Stimulated activated CD4-positive, alpha-beta T cell treated with anti-CD3 and anti-CD28 coated beads, Interleukin-2, amount 100 ng/mL, for 4 hours (primary cell): ENCODE data around the gene MIEN1.
"Not testable (repeated sequence)": the region's sequence is repeated elsewhere in the genome, so short reads cannot be mapped to it uniquely, and the experiment has no call there.

Source experiments
- DNase-seq: peaks from one replicate; pipeline ENCODE4 v3.0.0-alpha.2; 2020; ENCODE audit warnings: low read depth

The MIEN1 gene

GRCh38 chr17:39739885-39740356, 9.6 kb upstream of the MIEN1 start:
- DNase-seq = no peak

GRCh38 chr17:39738983-39739884, 8.9 kb upstream of the MIEN1 start:
- no peak for DNase-seq

GRCh38 chr17:39738568-39738901, 8.2 kb upstream of the MIEN1 start:
- DNase-seq = peak; percentile 38

DNA sequence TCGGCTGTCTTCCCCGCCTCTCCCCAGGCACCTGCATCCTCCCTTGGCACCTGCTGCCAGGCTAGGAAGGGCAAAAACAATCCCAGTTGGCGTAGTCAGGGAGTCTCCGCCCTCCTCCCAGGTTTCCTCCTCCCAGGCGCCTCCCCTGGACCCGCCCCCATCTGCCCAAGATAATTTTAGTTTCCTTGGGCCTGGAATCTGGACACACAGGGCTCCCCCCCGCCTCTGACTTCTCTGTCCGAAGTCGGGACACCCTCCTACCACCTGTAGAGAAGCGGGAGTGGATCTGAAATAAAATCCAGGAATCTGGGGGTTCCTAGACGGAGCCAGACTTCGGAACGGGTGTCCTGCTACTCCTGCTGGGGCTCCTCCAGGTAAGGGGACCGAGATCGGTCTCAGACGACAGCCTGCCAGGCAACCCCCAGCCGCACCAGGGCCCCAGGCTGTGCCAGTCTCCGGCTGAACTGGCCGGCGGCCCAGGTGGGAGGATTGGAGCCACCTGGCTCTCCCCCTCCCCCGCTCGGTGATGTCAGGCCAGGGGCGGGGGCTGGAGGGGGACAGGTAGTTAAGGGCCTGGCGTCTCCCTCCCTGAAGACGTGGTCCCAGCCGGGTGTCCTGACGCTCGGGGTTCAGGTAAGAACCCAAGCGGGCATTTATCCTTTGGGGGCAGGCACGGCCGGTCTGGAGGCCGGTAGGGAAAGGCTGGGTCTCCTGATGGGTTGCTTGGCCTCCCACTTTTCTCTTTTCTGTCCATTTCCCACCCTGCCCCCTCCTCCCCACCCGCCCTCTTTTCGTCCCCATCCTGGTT, 7.6 kb upstream of the MIEN1 start, which contains the start of gene GRB7:
GRB7 (plus strand) TSS at position 179 of the 808 bp plus-strand sequence. CDS start 4,364 bp downstream, outside the sequence.
- DNase-seq = no peak

GRCh38 chr17:39737206-39737759, 7.0 kb upstream of the MIEN1 start:
- DNase-seq = no peak

- DNase-seq = no peak
These were observed 6.2 kb upstream of the MIEN1 start for GRCh38 chr17:39736319-39737165.

DNA sequence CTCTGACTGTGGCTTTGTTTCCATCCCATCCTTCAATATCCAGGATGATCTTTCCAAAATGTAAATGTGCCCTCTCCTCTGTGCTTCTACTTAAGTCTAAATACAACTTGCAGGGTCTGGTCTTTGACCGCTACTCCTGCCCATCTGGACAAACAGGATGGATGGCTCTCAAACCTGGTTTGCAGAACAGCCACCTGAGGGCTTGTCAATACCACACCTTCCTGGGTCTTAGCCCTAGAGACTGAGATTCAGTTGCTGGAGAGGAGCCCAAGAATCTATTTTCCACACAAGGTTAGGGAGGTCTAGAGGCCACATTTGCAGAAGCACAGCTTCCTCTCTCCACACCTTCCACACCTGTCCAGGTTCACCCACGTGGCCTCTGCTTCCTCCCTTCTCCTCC, 5.5 kb upstream of the MIEN1 start:
- DNase-seq = no peak

GRCh38 chr17:39732586-39732985, 2.3 kb upstream of the MIEN1 start:
- DNase-seq = no peak

DNA sequence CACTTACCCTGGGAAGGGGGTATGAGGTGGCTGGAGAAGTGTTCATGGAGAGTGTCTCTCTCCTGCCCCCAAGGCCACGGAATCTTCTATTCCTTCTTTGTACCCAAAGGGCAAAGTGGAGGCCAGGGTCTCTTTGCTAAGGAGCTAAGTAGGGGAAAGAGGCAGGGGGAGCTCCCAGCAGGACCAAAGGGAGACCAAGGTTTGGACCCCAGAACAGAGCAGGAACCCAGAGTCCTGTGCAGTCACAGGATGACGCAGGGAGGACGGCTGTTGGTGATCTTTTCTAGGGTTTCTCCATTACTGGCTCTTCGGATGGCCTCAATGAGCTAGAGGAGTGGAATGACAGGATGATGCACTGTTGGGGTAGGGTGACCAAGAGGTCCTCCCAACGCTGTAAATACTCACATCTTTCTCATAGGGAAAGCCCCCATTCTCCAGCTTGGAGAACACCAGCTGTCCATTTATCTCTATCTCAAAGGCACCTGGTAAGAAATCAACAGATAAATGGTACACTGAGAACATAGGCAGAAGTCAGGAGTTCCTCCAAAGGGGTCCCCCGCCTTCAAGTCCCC, 966 bp downstream of the MIEN1 start:
- DNase-seq = no peak

- no peak for DNase-seq
These were observed 2.8 kb downstream of the MIEN1 start for GRCh38 chr17:39727556-39727955.

GRCh38 chr17:39726617-39727016, 3.7 kb downstream of the MIEN1 start:
- DNase-seq = no peak

DNA sequence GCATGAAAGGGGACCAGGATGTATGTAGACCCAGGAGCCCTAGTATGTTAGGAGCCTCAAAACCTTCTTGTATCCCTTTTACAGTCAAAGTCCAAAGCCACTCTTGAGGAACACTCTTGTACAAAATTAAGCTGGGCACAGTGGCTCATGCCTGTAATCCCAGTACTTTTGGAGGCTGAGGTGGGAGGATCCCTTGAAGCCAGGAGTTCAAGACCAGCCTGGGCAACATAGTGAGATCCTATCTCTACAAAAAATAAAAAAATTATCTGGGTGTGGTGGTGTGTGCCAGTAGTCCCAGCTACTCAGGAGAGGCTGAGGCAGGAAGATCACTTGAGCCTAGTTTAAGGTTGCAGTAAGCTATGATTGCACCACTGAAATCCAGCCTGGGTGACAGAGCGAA, 4.4 kb downstream of the MIEN1 start:
- DNase-seq = not testable (repeated sequence)

DNA sequence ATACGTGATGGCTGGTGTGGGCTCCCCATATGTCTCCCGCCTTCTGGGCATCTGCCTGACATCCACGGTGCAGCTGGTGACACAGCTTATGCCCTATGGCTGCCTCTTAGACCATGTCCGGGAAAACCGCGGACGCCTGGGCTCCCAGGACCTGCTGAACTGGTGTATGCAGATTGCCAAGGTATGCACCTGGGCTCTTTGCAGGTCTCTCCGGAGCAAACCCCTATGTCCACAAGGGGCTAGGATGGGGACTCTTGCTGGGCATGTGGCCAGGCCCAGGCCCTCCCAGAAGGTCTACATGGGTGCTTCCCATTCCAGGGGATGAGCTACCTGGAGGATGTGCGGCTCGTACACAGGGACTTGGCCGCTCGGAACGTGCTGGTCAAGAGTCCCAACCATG, 5.6 kb downstream of the MIEN1 start:
- no peak for DNase-seq

DNA sequence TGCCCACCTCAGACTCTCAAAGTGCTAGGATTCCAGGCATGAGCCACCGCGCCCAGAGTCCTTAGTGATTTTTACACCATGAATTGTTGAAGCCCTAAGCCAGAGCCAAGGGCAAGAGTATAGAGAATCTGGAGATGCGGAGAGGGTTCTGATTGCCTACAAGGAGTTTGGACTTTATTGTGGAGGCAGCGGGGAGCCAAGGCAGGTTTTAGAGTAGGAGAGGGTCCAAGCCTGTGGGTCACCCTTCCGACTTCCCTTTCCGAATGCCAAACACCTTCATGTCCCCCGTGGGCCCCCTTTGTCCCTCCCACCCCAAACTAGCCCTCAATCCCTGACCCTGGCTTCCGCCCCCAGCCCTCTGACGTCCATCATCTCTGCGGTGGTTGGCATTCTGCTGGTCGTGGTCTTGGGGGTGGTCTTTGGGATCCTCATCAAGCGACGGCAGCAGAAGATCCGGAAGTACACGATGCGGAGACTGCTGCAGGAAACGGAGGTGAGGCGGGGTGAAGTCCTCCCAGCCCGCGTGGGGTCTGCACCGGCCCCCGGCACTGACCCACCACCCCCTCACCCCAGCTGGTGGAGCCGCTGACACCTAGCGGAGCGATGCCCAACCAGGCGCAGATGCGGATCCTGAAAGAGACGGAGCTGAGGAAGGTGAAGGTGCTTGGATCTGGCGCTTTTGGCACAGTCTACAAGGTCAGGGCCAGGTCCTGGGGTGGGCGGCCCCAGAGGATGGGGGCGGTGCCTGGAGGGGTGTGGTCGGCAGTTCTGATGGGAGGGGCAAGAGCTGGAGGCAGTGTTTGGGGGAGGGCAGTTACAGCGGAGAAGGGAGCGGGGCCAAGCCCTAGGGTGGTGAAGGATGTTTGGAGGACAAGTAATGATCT, 7.1 kb downstream of the MIEN1 start:
- DNase-seq = no peak

DNA sequence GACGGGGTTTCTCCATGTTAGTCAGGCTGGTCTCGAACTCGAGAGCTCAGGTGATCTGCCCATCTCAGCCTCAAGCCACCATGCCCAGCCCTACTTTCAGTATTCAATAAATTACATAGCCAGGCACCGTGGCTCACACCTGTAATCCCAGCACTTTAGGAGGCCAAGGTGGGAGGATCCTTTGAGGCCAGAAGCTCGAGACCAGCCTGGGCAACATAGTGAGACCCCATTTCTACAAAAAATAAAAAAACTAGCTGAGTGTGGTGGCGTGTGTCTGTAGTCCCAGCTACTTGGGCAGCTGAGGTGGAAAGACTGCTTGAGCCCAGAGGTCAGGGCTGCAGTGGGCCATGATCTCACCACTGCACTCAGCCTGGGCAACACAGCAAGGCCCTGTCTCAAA, 8.2 kb downstream of the MIEN1 start:
- DNase-seq = no peak

GRCh38 chr17:39719563-39720355, 10.6 kb downstream of the MIEN1 start:
- DNase-seq = no peak

- DNase-seq = no peak
These were observed 12.7 kb downstream of the MIEN1 start for GRCh38 chr17:39717660-39718059.

DNA sequence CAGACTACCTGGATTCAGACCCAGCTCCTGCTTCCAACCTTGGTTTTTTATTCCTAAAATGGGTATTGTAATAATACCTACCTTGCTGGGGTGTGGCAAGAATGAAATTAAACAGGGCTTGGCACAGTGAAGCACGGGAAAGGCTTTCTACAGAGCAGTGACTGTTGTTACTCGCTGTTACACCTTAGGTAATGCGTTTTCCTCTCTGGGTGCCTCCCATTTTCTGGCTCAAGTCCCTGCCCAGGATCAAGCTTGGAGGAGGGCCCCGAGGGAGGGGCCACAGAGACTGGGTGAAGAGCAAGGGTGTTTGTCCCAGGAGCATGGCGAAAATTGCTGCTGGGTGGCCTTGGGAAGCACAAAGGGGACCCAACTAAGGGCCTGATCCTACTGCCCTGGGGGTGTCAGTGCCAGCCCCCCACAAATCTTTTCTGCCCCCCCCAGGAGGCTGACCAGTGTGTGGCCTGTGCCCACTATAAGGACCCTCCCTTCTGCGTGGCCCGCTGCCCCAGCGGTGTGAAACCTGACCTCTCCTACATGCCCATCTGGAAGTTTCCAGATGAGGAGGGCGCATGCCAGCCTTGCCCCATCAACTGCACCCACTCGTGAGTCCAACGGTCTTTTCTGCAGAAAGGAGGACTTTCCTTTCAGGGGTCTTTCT, 13.3 kb downstream of the MIEN1 start:
- no peak for DNase-seq
